ENCODE results near the gene SRSF3.

The SRSF3 gene

DNA sequence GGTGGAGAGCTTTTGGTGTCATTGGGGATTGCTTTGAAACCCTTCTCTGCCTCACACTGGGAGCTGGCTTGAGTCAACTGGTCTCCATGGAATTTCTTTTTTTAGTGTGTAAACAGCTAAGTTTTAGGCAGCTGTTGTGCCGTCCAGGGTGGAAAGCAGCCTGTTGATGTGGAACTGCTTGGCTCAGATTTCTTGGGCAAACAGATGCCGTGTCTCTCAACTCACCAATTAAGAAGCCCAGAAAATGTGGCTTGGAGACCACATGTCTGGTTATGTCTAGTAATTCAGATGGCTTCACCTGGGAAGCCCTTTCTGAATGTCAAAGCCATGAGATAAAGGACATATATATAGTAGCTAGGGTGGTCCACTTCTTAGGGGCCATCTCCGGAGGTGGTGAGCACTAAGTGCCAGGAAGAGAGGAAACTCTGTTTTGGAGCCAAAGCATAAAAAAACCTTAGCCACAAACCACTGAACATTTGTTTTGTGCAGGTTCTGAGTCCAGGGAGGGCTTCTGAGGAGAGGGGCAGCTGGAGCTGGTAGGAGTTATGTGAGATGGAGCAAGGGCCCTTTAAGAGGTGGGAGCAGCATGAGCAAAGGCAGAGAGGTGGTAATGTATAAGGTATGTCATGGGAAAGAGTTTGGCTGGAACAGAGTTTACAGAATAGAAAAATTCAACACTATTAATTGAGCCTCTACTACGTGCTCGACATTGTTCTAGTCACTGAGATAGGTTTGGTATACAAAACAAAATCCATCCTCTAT is 31.2 kb downstream of the SRSF3 start:
- in situ Hi-C loops (cut with HindIII; ENCODE audit: low pct_unique_long_range_greater_than_20kb, low sequenced_read_pairs): no loop called here
- DNase-seq (ENCODE audit: low read depth in 1 of 2, low spot score in 1 of 2): no peak
- TF ChIP-seq JUND (IDR thresholded peaks at IDR 0.05; ENCODE audit: low read depth): no peak

DNA sequence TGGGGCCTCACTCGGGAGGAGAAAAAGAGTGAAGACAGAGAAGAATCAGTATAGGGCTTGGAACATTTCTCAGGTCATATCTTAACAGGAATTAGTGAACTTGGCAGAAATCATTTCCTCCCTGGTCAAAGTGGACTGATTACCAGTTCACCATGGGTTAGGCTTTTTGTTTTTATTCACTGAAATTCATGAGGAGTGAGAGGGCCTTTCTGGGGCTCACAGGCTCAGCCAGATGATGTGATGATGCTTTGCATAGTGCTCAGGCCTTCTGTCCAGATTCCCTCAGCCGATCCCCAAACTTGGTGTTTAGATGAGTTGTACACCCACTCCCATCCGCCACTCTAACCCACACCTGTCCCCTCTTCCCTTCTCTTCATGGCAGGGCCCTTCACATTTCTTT is 32.5 kb downstream of the SRSF3 start:
- in situ Hi-C loops (cut with HindIII; ENCODE audit: low pct_unique_long_range_greater_than_20kb, low sequenced_read_pairs): no loop called here
- no peak for TF ChIP-seq JUND (IDR thresholded peaks at IDR 0.05; ENCODE audit: low read depth)
- DNase-seq (ENCODE audit: low read depth in 1 of 2, low spot score in 1 of 2): no peak

DNA sequence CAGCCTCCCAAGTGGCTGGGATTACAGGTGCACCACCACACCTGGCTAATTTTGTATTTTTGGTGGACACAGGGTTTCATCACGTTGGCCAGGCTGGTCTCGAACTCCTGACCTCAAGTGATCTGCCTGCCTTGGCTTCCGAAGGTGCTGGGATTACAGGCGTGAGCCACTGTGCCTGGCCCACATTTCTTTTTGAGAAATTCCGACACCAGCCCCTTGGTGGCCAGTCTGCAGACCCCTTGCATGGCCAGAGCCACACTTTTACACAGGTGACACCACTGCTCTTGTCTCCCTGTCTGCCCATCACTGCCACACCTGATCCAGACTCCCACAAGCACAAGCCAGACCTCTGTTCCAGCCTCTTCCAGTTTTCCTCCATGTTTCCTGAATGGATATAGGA is 33.0 kb downstream of the SRSF3 start:
- in situ Hi-C loops (cut with HindIII; ENCODE audit: low pct_unique_long_range_greater_than_20kb, low sequenced_read_pairs): no loop called here
- TF ChIP-seq JUND (IDR thresholded peaks at IDR 0.05; ENCODE audit: low read depth): no peak
- DNase-seq (ENCODE audit: low read depth in 1 of 2, low spot score in 1 of 2): no peak

DNA sequence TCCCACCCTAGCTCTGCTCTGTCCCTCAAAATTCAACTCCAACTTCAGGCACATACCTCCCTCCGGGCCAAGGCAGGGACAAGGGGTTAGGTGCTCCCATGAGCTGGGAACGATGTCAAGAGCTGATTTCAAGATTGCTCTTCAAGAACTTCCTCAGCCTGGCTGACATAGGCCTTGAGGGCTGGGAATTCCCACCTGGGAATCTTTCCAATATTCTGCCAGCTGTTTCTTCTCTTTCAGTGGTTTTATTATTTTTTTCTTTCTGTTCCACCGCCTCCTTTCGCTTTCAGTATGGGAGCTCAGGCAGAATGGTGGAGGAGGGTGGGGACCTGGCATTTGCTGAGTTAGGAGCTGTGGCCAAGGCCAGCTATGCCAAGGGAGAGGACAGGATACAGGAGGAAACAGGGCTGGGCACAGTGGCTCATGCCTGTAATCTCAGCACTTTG is 33.7 kb downstream of the SRSF3 start:
- in situ Hi-C loops (cut with HindIII; ENCODE audit: low pct_unique_long_range_greater_than_20kb, low sequenced_read_pairs): no loop called here
- no peak for TF ChIP-seq JUND (IDR thresholded peaks at IDR 0.05; ENCODE audit: low read depth)
- no peak for DNase-seq (ENCODE audit: low read depth in 1 of 2, low spot score in 1 of 2)

DNA sequence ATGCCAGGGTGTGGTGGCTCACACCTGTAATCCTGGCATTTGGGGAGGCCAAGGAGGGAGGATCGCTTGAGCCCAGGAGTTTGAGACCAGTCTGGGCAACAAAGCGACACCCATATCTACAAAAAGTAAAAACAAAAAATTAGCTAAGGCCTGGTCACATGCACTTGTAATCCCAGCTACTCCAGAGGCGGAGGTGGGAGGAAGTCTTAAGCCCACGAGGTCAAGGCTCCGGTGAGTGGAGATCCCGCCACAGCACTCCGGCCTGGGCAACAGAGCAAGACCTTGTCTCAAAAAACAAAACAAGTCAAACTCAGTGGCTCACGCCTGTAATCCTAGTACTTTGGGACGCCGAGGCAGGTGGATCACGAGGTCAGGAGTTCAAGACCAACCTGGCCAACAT is 35.6 kb downstream of the SRSF3 start:
- TF ChIP-seq JUND (IDR thresholded peaks at IDR 0.05; ENCODE audit: low read depth): no peak
- in situ Hi-C loops (cut with HindIII; ENCODE audit: low pct_unique_long_range_greater_than_20kb, low sequenced_read_pairs): no loop called here
- DNase-seq (ENCODE audit: low read depth in 1 of 2, low spot score in 1 of 2): no peak

DNA sequence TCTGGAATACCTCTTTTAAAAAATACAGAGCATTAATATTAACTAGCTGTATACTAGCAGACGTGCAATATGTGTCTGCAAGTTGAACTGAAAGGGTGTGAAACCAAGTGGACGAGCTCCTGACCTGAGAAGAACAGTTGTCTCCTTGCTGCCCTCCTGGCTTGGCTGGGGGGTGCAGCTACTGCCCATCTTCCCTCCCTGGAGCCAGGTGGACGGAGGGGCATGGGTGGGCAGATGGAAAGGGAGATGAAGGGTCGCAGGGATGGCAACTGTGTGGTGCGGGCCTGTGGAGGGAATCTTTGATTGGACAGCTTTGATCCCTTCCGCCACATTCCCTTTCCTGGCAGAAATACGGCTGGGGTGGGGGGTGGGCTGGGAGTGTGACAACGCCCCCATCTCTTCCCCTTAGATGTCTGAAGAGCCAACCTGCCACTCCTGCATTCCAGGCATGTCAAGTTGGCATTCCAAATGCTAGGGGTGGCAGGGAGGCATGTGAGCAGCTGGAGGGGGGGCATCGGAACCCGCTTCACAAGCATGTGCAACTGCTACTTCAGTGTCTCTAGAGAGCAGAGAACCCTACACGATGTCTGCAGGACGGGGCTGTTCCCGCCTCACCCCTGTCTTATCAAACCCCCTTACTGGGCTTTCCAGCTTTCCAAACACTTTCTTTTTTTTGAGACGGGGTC is 37.3 kb downstream of the SRSF3 start:
- no peak for TF ChIP-seq JUND (IDR thresholded peaks at IDR 0.05; ENCODE audit: low read depth)
- in situ Hi-C loops (cut with HindIII; ENCODE audit: low pct_unique_long_range_greater_than_20kb, low sequenced_read_pairs): no loop called here
- DNase-seq (ENCODE audit: low read depth in 1 of 2, low spot score in 1 of 2): no peak

DNA sequence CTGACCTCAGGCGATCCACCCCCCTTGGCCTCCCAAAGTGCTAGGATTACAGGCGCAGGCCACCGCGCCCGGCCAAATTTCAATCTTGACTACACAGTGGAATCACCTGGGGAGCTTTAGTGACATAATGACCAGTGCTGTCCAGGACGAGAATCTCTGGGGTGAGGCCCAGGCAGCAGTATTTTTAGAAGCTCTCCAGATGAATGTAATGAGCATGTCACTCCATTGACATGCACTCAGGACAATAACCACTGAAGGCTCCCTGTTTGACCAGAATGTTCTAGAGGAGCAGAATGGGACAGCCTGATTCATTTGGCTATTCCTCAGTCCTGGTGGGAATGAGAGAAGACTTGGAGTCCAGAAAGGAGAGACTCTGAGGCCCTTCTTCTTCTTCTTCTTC is 39.2 kb downstream of the SRSF3 start:
- in situ Hi-C loops (cut with HindIII; ENCODE audit: low pct_unique_long_range_greater_than_20kb, low sequenced_read_pairs): no loop called here
- DNase-seq (ENCODE audit: low read depth in 1 of 2, low spot score in 1 of 2): no peak
- TF ChIP-seq JUND (IDR thresholded peaks at IDR 0.05; ENCODE audit: low read depth): no peak

DNA sequence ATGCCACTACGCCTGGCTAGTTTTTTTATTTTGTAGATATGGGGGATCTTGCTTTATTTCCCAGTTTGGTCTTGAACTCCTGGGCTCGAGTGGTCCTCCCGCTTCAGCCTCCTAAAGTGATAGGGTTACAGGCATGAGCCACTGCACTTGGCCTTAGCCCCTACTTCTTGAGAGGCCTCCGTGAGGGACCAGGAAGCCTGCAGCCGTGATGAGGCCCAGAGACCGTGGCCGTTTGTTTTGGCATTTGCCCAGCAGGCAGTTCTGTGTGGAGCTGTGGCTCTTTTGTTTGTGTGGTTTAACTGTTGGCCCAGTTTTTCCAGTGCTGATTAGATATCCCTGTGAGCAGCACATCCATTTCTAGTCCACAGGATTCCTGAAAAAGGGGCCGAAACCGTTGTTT is 39.8 kb downstream of the SRSF3 start:
- peak; percentile 46 to 78 for DNase-seq (ENCODE audit: low read depth in 1 of 2, low spot score in 1 of 2)
- no peak for TF ChIP-seq JUND (IDR thresholded peaks at IDR 0.05; ENCODE audit: low read depth)
- in situ Hi-C loops (cut with HindIII; ENCODE audit: low pct_unique_long_range_greater_than_20kb, low sequenced_read_pairs): no loop called here

DNA sequence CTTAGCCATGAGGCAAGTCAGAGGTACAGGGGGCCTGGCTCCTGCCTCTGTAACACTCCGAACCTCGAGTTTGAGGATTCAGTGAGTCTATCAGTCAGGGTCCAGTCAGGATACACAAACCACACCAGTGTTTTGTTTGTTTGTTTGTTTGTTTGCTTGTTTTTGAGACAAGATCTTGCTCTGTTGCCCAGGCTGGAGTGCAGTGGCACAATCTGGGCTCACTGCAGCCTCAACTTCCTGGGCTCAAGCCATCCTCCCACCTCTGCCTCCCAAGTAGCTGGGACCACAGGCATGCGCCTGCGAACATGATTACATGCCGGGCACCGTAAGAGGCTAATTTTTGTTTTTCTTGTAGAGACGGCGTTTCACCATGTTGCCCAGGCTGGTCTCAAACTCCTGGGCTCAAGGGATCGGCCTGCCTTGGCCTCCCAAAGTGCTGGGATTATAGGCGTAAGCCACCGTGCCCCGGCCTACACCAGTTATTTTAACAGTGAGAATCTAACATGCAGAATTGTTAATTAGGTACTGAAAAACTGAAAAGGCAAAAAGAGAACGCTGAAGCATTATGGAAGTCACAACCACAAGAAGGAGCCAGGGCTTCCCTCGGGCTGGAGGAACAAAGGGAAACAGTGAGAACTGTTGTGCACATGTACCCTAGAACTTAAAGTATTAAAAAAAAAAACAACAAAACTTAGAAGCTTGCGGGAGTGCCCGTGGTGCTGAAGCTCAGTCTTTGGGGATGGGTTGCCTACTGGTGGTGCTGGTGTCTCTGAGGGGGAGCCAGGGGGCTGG is 40.4 kb downstream of the SRSF3 start:
- TF ChIP-seq JUND (IDR thresholded peaks at IDR 0.05; ENCODE audit: low read depth): no peak
- in situ Hi-C loops (cut with HindIII; ENCODE audit: low pct_unique_long_range_greater_than_20kb, low sequenced_read_pairs): no loop called here
- DNase-seq (ENCODE audit: low read depth in 1 of 2, low spot score in 1 of 2): no peak

DNA sequence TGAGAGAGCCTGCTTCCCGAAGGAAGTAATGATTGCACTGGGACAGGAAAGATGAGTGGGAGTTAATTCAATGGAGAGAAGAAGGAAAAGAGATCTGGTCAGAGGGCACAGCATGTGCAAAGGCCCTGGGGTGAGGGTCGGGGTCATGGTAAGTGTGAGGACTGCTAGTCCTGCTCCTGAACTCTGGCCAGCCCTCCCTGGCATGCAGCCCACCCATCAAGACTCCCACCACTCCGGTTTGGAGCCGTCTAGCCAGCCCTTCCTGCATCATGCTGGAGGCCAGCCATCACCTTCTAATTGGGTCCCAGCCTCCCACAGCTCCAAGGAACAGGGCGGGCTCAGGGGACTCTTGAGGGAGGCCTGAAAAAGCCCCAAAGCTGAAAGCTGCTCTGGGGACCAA is 42.1 kb downstream of the SRSF3 start:
- in situ Hi-C loops (cut with HindIII; ENCODE audit: low pct_unique_long_range_greater_than_20kb, low sequenced_read_pairs): no loop called here
- no peak for TF ChIP-seq JUND (IDR thresholded peaks at IDR 0.05; ENCODE audit: low read depth)
- DNase-seq (ENCODE audit: low read depth in 1 of 2, low spot score in 1 of 2): no peak

DNA sequence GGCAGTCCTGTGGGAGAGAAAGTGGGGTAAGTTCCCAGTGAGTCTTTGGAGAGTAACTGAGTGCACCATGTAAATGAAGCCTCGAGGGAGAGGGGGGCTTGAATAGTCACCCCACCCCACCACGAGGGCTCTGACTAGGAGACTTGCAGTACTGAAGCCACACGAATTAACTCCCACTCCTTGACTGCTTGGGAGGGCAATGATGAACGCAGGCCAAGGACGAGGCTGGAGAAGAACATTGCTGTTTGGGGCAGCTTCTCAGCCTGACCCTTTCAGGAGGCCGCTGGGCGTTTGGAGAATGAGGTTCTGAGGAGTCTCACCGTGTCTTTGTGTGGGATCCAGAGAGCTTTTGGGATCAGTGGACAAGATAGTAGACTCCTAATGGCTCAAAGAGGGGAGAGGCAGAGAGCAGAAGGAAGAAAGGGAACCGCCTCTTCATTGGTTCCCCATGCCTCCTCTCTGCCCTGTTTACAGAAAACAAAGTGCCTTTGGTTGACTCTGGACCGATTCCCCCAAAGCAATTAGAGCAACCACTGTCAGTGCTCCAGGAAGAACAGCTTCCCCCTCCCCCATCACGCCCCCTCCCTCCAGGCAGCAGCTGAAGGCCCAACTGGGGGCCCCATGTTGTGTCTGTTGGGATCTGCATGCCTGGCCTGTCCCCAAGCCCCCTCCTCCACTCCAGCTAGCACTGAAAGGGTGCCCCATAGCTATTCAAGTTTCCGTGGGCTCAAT is 42.7 kb downstream of the SRSF3 start:
- DNase-seq (ENCODE audit: low read depth in 1 of 2, low spot score in 1 of 2): no peak
- no peak for TF ChIP-seq JUND (IDR thresholded peaks at IDR 0.05; ENCODE audit: low read depth)
- in situ Hi-C loops (cut with HindIII; ENCODE audit: low pct_unique_long_range_greater_than_20kb, low sequenced_read_pairs): no loop called here

DNA sequence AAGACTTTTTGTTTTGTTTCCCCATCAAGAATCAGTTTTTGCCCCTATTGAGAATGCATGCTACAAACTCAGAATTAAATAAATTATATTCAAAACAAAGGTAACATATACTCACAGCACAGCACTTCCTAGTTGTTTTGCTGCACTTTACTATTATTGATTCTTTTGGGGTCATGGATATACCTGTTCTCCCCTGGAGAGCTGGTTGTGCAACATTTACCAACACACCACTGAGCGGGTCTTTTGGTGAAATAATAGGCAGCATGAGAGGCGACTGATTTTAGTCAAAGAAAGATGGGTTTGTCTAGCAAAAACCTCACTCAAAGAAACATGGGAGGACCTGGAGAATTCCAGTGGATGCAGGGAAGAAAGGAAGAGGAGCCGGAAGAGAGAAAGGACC is 44.4 kb downstream of the SRSF3 start:
- TF ChIP-seq JUND (IDR thresholded peaks at IDR 0.05; ENCODE audit: low read depth): no peak
- no peak for DNase-seq (ENCODE audit: low read depth in 1 of 2, low spot score in 1 of 2)
- in situ Hi-C loops (cut with HindIII; ENCODE audit: low pct_unique_long_range_greater_than_20kb, low sequenced_read_pairs): no loop called here
